ENCODE measurements around the gene SLC10A3. TPM values are rescaled to one million over a fixed set of nuclear protein-coding genes. Genes with fewer than 3 reads are reported as not detected.

The SLC10A3 gene
- 13.2 and 13.7 TPM in 2 replicates for total RNA-seq (2014; rRNA removed; shearing (Covaris generic))

GRCh38 chrX:154490414-154491083 lies at the start of gene SLC10A3:
Gene SLC10A3 (minus strand): TSS chrX:154490629. CDS start chrX:154488940, 1,689 bp downstream.
- H3K36me3 ChIP-seq: no peaks in the 10 kb centered on the region
- H3K4me3 ChIP-seq: peak within 1 kb of the TSS; percentile 68
- peaks cover 6% of the 10 kb centered on the region; the same call in 1 of the 2 replicates for H3K4me1 ChIP-seq
- peak within 1 kb of the TSS; percentile 40; the same call in 1 of the 2 replicates for H3K27ac ChIP-seq
- H3K9me3 ChIP-seq (replicated peaks): no peaks in the 10 kb centered on the region
- no peaks in the 10 kb centered on the region for H3K27me3 ChIP-seq
- peak; percentile 91 to 92 for DNase-seq

- Histone ChIP-seq H3K36me3 (no peaks in the 10 kb centered on the region), H3K27me3 (no peaks in the 10 kb centered on the region), H3K27ac (no peak overlapping the region), H3K4me3 (no peak overlapping the region), H3K9me3 (replicated peaks) (no peaks in the 10 kb centered on the region), H3K4me1 (peaks cover 13% of the 10 kb centered on the region)
- DNase-seq: no peak
Measured at GRCh38 chrX:154539077-154539476, 48.6 kb upstream of the SLC10A3 start.

- Histone ChIP-seq H3K9me3 (replicated peaks) (no peaks in the 10 kb centered on the region), H3K36me3 (no peaks in the 10 kb centered on the region), H3K4me1 (no peaks in the 10 kb centered on the region), H3K27ac (no peak overlapping the region), H3K4me3 (no peak overlapping the region), H3K27me3 (no peaks in the 10 kb centered on the region)
- no peak for DNase-seq
Measured at GRCh38 chrX:154535892-154536291, 45.5 kb upstream of the SLC10A3 start.

GRCh38 chrX:154534526-154535322 lies 44.3 kb upstream of the SLC10A3 start:
- peak; percentile 78 to 81 for DNase-seq
- Histone ChIP-seq H3K36me3 (no peaks in the 10 kb centered on the region), H3K4me1 (no peaks in the 10 kb centered on the region), H3K27ac (no peak overlapping the region), H3K4me3 (no peak overlapping the region), H3K27me3 (no peaks in the 10 kb centered on the region), H3K9me3 (replicated peaks) (no peaks in the 10 kb centered on the region)

GRCh38 chrX:154532690-154533089 lies 42.3 kb upstream of the SLC10A3 start:
- no peak for DNase-seq
- H3K9me3 ChIP-seq (replicated peaks): no peaks in the 10 kb centered on the region
- H3K27ac ChIP-seq: no peak overlapping the region
- no peaks in the 10 kb centered on the region for H3K4me1 ChIP-seq
- H3K4me3 ChIP-seq: no peak overlapping the region
- no peaks in the 10 kb centered on the region for H3K27me3 ChIP-seq
- H3K36me3 ChIP-seq: no peaks in the 10 kb centered on the region

- Histone ChIP-seq H3K4me1 (peaks cover 4% of the 10 kb centered on the region; the same call in 1 of the 2 replicates), H3K4me3 (no peak overlapping the region), H3K27me3 (no peaks in the 10 kb centered on the region), H3K9me3 (replicated peaks) (no peaks in the 10 kb centered on the region), H3K36me3 (no peaks in the 10 kb centered on the region), H3K27ac (no peak overlapping the region)
- peak in 1 of 2 experiments; percentile 25 for DNase-seq
Measured at GRCh38 chrX:154531626-154532025, 41.2 kb upstream of the SLC10A3 start.

GRCh38 chrX:154530286-154530685 lies 39.9 kb upstream of the SLC10A3 start:
- H3K9me3 ChIP-seq (replicated peaks): no peaks in the 10 kb centered on the region
- H3K4me3 ChIP-seq: no peak overlapping the region
- DNase-seq: no peak
- H3K27me3 ChIP-seq: no peaks in the 10 kb centered on the region
- H3K4me1 ChIP-seq: peaks cover 4% of the 10 kb centered on the region; the same call in 1 of the 2 replicates
- no peaks in the 10 kb centered on the region for H3K36me3 ChIP-seq
- no peak overlapping the region for H3K27ac ChIP-seq

GRCh38 chrX:154529206-154529612 lies 38.8 kb upstream of the SLC10A3 start:
- no peaks in the 10 kb centered on the region for H3K9me3 ChIP-seq (replicated peaks)
- no peak overlapping the region for H3K27ac ChIP-seq
- H3K4me3 ChIP-seq: no peak overlapping the region
- DNase-seq: no peak
- peaks cover 4% of the 10 kb centered on the region; the same call in 1 of the 2 replicates for H3K4me1 ChIP-seq
- no peaks in the 10 kb centered on the region for H3K27me3 ChIP-seq
- H3K36me3 ChIP-seq: no peaks in the 10 kb centered on the region

GRCh38 chrX:154526901-154527675 lies 36.7 kb upstream of the SLC10A3 start:
- peaks cover 4% of the 10 kb centered on the region; the same call in 1 of the 2 replicates for H3K4me1 ChIP-seq
- no peak overlapping the region; the same call in 1 of the 2 replicates for H3K27ac ChIP-seq
- peak overlapping the region; percentile 38 for H3K4me3 ChIP-seq
- DNase-seq: peak; percentile 74 to 80
- H3K27me3 ChIP-seq: no peaks in the 10 kb centered on the region
- H3K36me3 ChIP-seq: no peaks in the 10 kb centered on the region
- no peaks in the 10 kb centered on the region for H3K9me3 ChIP-seq (replicated peaks)

GRCh38 chrX:154525606-154526490 lies 35.4 kb upstream of the SLC10A3 start:
- Histone ChIP-seq H3K27ac (no peak overlapping the region), H3K27me3 (no peaks in the 10 kb centered on the region), H3K4me3 (no peak overlapping the region), H3K9me3 (replicated peaks) (no peaks in the 10 kb centered on the region), H3K4me1 (peaks cover 4% of the 10 kb centered on the region; the same call in 1 of the 2 replicates), H3K36me3 (no peaks in the 10 kb centered on the region)
- DNase-seq: no peak

GRCh38 chrX:154519389-154519788 lies 29.0 kb upstream of the SLC10A3 start:
- no peak for DNase-seq
- Histone ChIP-seq H3K27ac (no peak overlapping the region), H3K4me3 (no peak overlapping the region), H3K27me3 (no peaks in the 10 kb centered on the region), H3K4me1 (no peaks in the 10 kb centered on the region), H3K36me3 (no peaks in the 10 kb centered on the region), H3K9me3 (replicated peaks) (no peaks in the 10 kb centered on the region)

GRCh38 chrX:154517101-154517781 lies 26.8 kb upstream of the SLC10A3 start:
- Histone ChIP-seq H3K27ac (peak overlapping the region; percentile 25; the same call in 1 of the 2 replicates), H3K4me1 (no peaks in the 10 kb centered on the region), H3K4me3 (peak overlapping the region; percentile 94), H3K27me3 (no peaks in the 10 kb centered on the region), H3K9me3 (replicated peaks) (no peaks in the 10 kb centered on the region), H3K36me3 (no peaks in the 10 kb centered on the region)
- no peak for DNase-seq

GRCh38 chrX:154516656-154517100 lies 26.2 kb upstream of the SLC10A3 start:
- no peaks in the 10 kb centered on the region for H3K9me3 ChIP-seq (replicated peaks)
- H3K36me3 ChIP-seq: no peaks in the 10 kb centered on the region
- no peaks in the 10 kb centered on the region for H3K27me3 ChIP-seq
- DNase-seq: peak in 1 of 2 experiments; percentile 34
- H3K4me3 ChIP-seq: peak overlapping the region; percentile 94
- H3K4me1 ChIP-seq: no peaks in the 10 kb centered on the region
- peak overlapping the region; percentile 25; the same call in 1 of the 2 replicates for H3K27ac ChIP-seq
